H9 (cell line): ENCODE measurements around the gene RIMKLA. TPM values are rescaled to one million over a fixed set of nuclear protein-coding genes. Genes with fewer than 3 reads are reported as not detected.

Experiments used
- DNase-seq: peaks from one replicate; pipeline ENCODE4 v3.0.0-alpha.2; 2017
- H2AFZ ChIP-seq: one replicate; pipeline ENCODE4 v1.6.1; 2013; ENCODE audit warnings: mild to moderate bottlenecking, low read length, control low read depth, moderate library complexity
- H2AK5ac ChIP-seq: 2 replicates; pipeline ENCODE4 v1.6.1; 2013; ENCODE audit warnings: low read length, control low read depth, mixed read lengths; ENCODE audit not compliant: insufficient read length
- H2BK120ac ChIP-seq: one replicate; pipeline ENCODE4 v1.6.1; 2013; ENCODE audit warnings: low read depth, mild to moderate bottlenecking, low read length, control low read depth, inconsistent platforms; ENCODE audit not compliant: poor library complexity, severe bottlenecking
- H2BK12ac ChIP-seq: 2 replicates; pipeline ENCODE4 v1.6.1; 2013; ENCODE audit warnings: low read length, control low read depth, mixed read lengths, low read depth; ENCODE audit not compliant: insufficient read length
- H2BK15ac ChIP-seq: 2 replicates; pipeline ENCODE4 v1.6.1; 2013; ENCODE audit warnings: low read depth, low read length, control low read depth
- H2BK20ac ChIP-seq: one replicate; pipeline ENCODE4 v1.6.1; 2013; ENCODE audit warnings: low read depth, mild to moderate bottlenecking, low read length, control low read depth, inconsistent platforms; ENCODE audit not compliant: poor library complexity, severe bottlenecking
- H2BK5ac ChIP-seq: 2 replicates; pipeline ENCODE4 v1.6.1; 2013; ENCODE audit warnings: low read length, control low read depth, mixed read lengths; ENCODE audit not compliant: insufficient read length
- H3K14ac ChIP-seq: 2 replicates; pipeline ENCODE4 v1.6.1; 2013; ENCODE audit warnings: low read length, control low read depth; ENCODE audit not compliant: insufficient read depth
- H3K18ac ChIP-seq: 2 replicates; pipeline ENCODE4 v1.6.1; 2013; ENCODE audit warnings: low read depth, mild to moderate bottlenecking, mixed read lengths, low read length, control low read depth; ENCODE audit not compliant: insufficient read length
- H3K23ac ChIP-seq: 2 replicates; pipeline ENCODE4 v1.6.1; 2013; ENCODE audit warnings: low read length, control low read depth, mixed read lengths, low read depth; ENCODE audit not compliant: insufficient read length
- H3K23me2 ChIP-seq: 2 replicates; pipeline ENCODE4 v1.6.1; 2013; ENCODE audit warnings: low read depth, mild to moderate bottlenecking, mixed read lengths, low read length, control low read depth; ENCODE audit not compliant: insufficient read length, poor library complexity, severe bottlenecking
- H3K27ac ChIP-seq: 2 replicates; pipeline ENCODE4 v1.5.1; 2013; ENCODE audit warnings: low read length, control low read depth, mixed read lengths, low read depth; ENCODE audit not compliant: insufficient read length
- H3K27me3 ChIP-seq: 2 replicates; pipeline ENCODE4 v1.6.1; 2013; ENCODE audit warnings: low read length, control low read depth, inconsistent platforms; ENCODE audit not compliant: insufficient read depth
- H3K4ac ChIP-seq: 2 replicates; pipeline ENCODE4 v1.6.1; 2013; ENCODE audit warnings: low read depth, mild to moderate bottlenecking, control low read depth, inconsistent platforms, low read length, moderate library complexity
- H3K4me1 ChIP-seq: 2 replicates; pipeline ENCODE4 v1.6.1; 2013; ENCODE audit warnings: low read length, control low read depth, inconsistent platforms; ENCODE audit not compliant: insufficient read depth
- H3K4me2 ChIP-seq: 2 replicates; pipeline ENCODE4 v1.6.1; 2013; ENCODE audit warnings: low read length, control low read depth, mixed read lengths; ENCODE audit not compliant: insufficient read length, insufficient read depth
- H3K56ac ChIP-seq: 2 replicates; pipeline ENCODE4 v1.6.1; 2013; ENCODE audit warnings: low read depth, mild to moderate bottlenecking, mixed read lengths, low read length, control low read depth; ENCODE audit not compliant: insufficient read length
- H3K79me1 ChIP-seq: 2 replicates; pipeline ENCODE4 v1.6.1; 2013; ENCODE audit warnings: low read depth, mild to moderate bottlenecking, moderate library complexity, low read length, control low read depth, inconsistent platforms; ENCODE audit not compliant: insufficient read depth, poor library complexity, severe bottlenecking
- H3K79me2 ChIP-seq: 2 replicates; pipeline ENCODE4 v1.6.1; 2013; ENCODE audit warnings: low read length, control low read depth, inconsistent platforms; ENCODE audit not compliant: insufficient read depth
- H3K9ac ChIP-seq: 2 replicates; pipeline ENCODE4 v1.6.1; 2013; ENCODE audit warnings: low read length, control low read depth, mixed read lengths; ENCODE audit not compliant: insufficient read length; ENCODE audit errors: extremely low read depth
- H3K9me3 ChIP-seq: one replicate; pipeline ENCODE4 v1.6.1; 2013; ENCODE audit warnings: low read depth, low read length, inconsistent platforms; ENCODE audit not compliant: control insufficient read depth
- H3T11ph ChIP-seq: one replicate; pipeline ENCODE4 v1.6.1; 2013; ENCODE audit warnings: mild to moderate bottlenecking, low read length, control low read depth, inconsistent platforms
- H4K20me1 ChIP-seq: one replicate; pipeline ENCODE4 v1.6.1; 2013; ENCODE audit not compliant: control insufficient read depth, insufficient read length, insufficient read depth
- H4K5ac ChIP-seq: 2 replicates; pipeline ENCODE4 v1.6.1; 2013; ENCODE audit warnings: low read depth, mild to moderate bottlenecking, mixed read lengths, low read length, control low read depth; ENCODE audit not compliant: insufficient read length
- H4K8ac ChIP-seq: replicated peaks from 2 replicates; pipeline ENCODE4 v1.6.1; 2013; ENCODE audit warnings: low read length, control low read depth, mixed read lengths, low read depth; ENCODE audit not compliant: insufficient read length
- H4K91ac ChIP-seq: 2 replicates; pipeline ENCODE4 v1.6.1; 2013; ENCODE audit warnings: low read depth, mild to moderate bottlenecking, moderate library complexity, mixed read lengths, low read length, control low read depth; ENCODE audit not compliant: insufficient read length
- H3K27ac Mint-ChIP-seq, 3 experiments: 2 replicates in 2 of 3; 3 replicates in 1 of 3; pipeline ENCODE4 v1.8.0; 2020 to 2021; ENCODE audit warnings: mixed read lengths in 3 of 3, mild to moderate bottlenecking in 1 of 3, moderate library complexity in 1 of 3
- H3K27me3 Mint-ChIP-seq: 2 replicates; pipeline ENCODE4 v1.8.0; 2021; ENCODE audit warnings: low read depth, mild to moderate bottlenecking, moderate library complexity, mixed read lengths
- H3K36me3 Mint-ChIP-seq, 3 experiments: 2 replicates in 2 of 3; 3 replicates in 1 of 3; pipeline ENCODE4 v1.8.0; 2020 to 2021; ENCODE audit warnings: low read depth in 3 of 3, mixed read lengths in 3 of 3; ENCODE audit not compliant: insufficient read depth in 1 of 3
- H3K4me1 Mint-ChIP-seq, 2 experiments: 2 replicates each; pipeline ENCODE4 v1.8.0; 2020; ENCODE audit warnings: mixed read lengths in 2 of 2
- H3K4me3 Mint-ChIP-seq, 2 experiments: 2 replicates in 1 of 2; 3 replicates in 1 of 2; pipeline ENCODE4 v1.8.0; 2020 to 2021; ENCODE audit warnings: mild to moderate bottlenecking in 2 of 2, mixed read lengths in 2 of 2, moderate library complexity in 1 of 2
- H3K9me3 Mint-ChIP-seq, 2 experiments: 2 replicates in 1 of 2; 3 replicates in 1 of 2; pipeline ENCODE4 v1.8.0; 2020; ENCODE audit warnings: mild to moderate bottlenecking in 2 of 2, mixed read lengths in 2 of 2, moderate library complexity in 1 of 2
- CTCF ChIP-seq: fragments of 200-600 bp; sonication (generic); conservative IDR thresholded peaks from 3 replicates; pipeline ENCODE4 v1.8.0; 2021; ENCODE audit warnings: antibody characterized with exemption, mild to moderate bottlenecking
- WGBS: extraction: QIAGEN DNeasy Blood & Tissue Kit; methylation state at CpG from one replicate; pipeline ENCODE4 v1.1.7; 2013; ENCODE audit warnings: missing lambda C conversion rate, low lambda C conversion rate, mixed read lengths; ENCODE audit not compliant: insufficient read length; ENCODE audit errors: extremely low coverage; 5-methylcytosine and 5-hydroxymethylcytosine counted together
- total RNA-seq: library from RNA; stranded (reverse); gene quantifications from 2 replicates; pipeline ENCODE4 v1.2.1, GENCODE V29; 2021

Gene RIMKLA
- total RNA-seq, 1 experiment from 2014 or later = 4.7 TPM

GRCh38 chr1:42333662-42334239 is 46.8 kb upstream of the RIMKLA start:
- Histone ChIP-seq H3T11ph (no peak overlapping the region), H2AK5ac (no peak overlapping the region), H3K18ac (no peak overlapping the region), H3K9me3 (no peaks in the 10 kb centered on the region), H2BK120ac (no peak overlapping the region), H4K91ac (no peak overlapping the region), H2BK20ac (no peak overlapping the region), H3K23me2 (peaks cover 12% of the 10 kb centered on the region), H3K9ac (peak overlapping the region; percentile 68), H2BK5ac (no peak overlapping the region), H2BK12ac (no peak overlapping the region), H3K27ac (no peak overlapping the region), H3K4me2 (peak overlapping the region; percentile 91), H4K20me1 (no peaks in the 10 kb centered on the region), H3K4me1 (no peaks in the 10 kb centered on the region), H3K27me3 (no peaks in the 10 kb centered on the region), H3K79me2 (peaks cover 45% of the 10 kb centered on the region; the same call in 1 of the 2 replicates), H4K8ac (no peak overlapping the region), H2BK15ac (no peak overlapping the region), H2AFZ (no peak overlapping the region), H3K56ac (no peak overlapping the region), H3K14ac (no peak overlapping the region), H4K5ac (no peak overlapping the region), H3K79me1 (no peaks in the 10 kb centered on the region), H3K4ac (no peak overlapping the region), H3K23ac (no peak overlapping the region)
- no peak for DNase-seq
- H3K27me3 Mint-ChIP-seq = peaks cover 5% of the 10 kb centered on the region
- no CpG with 5 or more reads among the region's 6 CpGs for WGBS
- H3K4me1 Mint-ChIP-seq = peaks cover 33 to 44% of the 10 kb centered on the region in 2 experiments
- peak overlapping the region; percentile 42 to 96 (median 85) for H3K27ac Mint-ChIP-seq
- no peak for TF ChIP-seq CTCF
- H3K36me3 Mint-ChIP-seq = no peaks in the 10 kb centered on the region
- H3K9me3 Mint-ChIP-seq = no peaks in the 10 kb centered on the region
- H3K4me3 Mint-ChIP-seq = peak overlapping the region; percentile 76 to 94
